NCI-H526 (cell line): Measurements from ENCODE around the gene KCNIP1.
A peak's percentile ranks its signal among the peaks of the same experiment; 100 is the strongest.

Experiments
- DNase-seq, 2 experiments: peaks; one replicate each; lab custom pipeline; 2025; lab: John Stamatoyannopoulos, UW

Gene KCNIP1

GRCh38 chr5:170483701-170484458, 19.9 kb upstream of the KCNIP1 start:
- DNase-seq: no peak

GRCh38 chr5:170484459-170484831, 19.4 kb upstream of the KCNIP1 start:
- no peak for DNase-seq

- DNase-seq: no peak
These were observed 18.8 kb upstream of the KCNIP1 start for GRCh38 chr5:170484847-170485615.

DNA sequence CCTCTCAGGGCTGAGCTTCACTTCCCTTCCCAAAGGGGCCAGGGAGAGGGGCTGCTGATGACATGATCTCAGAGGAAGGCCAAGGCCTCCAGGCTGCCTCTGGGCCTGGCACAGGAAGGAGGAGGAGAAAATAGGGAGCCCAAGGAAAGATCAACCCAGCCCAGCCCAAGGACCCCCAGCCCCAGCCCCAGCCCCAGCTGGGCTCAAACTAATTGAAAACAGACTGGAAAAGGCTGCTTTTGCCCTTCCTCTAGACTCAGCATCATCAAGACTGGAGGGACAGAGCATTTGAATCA, 18.3 kb upstream of the KCNIP1 start:
- DNase-seq: no peak

DNA sequence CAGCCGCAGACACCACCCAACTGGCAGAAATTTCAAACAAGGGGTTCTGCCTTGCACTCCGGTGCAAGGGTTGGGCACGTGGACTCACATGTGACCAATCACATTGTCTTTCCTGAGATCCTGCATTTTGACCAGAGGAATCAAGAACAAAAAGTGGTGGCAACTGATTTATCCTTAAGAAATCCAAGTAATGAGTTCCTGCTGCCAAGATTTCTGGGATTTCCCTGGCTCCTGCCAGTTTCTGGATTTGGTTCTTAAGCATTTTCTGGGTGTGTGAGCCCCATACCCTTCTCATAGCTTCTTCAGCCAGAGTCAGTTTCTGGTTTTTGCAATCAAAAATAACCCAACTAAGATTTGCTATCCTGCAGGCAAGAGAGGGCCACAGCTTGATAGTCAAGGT, 17.4 kb upstream of the KCNIP1 start:
- no peak for DNase-seq

GRCh38 chr5:170488570-170488969, 15.2 kb upstream of the KCNIP1 start:
- DNase-seq: no peak

DNA sequence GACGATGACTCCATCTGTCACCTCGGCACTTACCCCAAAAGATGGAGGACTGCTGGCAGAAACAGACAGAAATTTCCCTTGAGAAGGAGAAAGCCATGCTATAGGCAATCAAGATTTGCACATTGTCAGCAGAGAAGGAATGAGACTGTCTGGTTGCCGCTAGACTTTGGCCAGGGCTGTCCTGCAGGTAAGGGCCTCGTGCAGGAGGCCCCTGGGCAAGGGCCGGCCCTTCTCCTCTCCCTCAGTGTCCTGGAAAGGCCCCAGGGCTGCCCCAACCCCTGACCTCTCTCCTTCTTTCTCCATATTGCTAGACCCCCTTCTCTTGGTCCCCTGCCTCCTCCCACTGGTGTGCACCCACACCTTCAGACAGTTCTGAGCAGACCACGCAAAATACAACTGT, 14.6 kb upstream of the KCNIP1 start:
- DNase-seq: no peak

DNA sequence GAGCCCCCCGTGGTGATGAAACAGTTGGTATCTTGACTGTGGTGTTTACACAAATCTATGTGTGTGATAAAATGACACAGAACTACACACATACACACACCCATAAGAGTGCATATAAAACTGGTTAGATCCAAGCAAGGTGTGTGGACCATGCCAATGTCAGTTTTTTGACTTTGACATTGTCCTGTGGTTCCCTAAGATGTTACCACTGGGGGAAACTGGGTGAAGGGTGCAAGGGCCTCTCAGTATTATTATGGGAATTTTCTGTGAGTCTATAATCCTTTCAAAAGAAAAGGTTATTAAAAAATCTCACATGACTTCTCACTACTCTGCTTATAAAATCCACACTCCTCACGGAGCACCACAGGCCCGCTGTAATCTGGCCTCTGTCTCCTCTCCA, 13.4 kb upstream of the KCNIP1 start:
- no peak for DNase-seq

GRCh38 chr5:170491479-170491878, 12.3 kb upstream of the KCNIP1 start:
- DNase-seq: no peak

- DNase-seq: no peak
These were observed 10.6 kb upstream of the KCNIP1 start for GRCh38 chr5:170493028-170493820.

GRCh38 chr5:170494041-170494440, 9.8 kb upstream of the KCNIP1 start:
- peak; percentile 59 to 77 for DNase-seq

DNA sequence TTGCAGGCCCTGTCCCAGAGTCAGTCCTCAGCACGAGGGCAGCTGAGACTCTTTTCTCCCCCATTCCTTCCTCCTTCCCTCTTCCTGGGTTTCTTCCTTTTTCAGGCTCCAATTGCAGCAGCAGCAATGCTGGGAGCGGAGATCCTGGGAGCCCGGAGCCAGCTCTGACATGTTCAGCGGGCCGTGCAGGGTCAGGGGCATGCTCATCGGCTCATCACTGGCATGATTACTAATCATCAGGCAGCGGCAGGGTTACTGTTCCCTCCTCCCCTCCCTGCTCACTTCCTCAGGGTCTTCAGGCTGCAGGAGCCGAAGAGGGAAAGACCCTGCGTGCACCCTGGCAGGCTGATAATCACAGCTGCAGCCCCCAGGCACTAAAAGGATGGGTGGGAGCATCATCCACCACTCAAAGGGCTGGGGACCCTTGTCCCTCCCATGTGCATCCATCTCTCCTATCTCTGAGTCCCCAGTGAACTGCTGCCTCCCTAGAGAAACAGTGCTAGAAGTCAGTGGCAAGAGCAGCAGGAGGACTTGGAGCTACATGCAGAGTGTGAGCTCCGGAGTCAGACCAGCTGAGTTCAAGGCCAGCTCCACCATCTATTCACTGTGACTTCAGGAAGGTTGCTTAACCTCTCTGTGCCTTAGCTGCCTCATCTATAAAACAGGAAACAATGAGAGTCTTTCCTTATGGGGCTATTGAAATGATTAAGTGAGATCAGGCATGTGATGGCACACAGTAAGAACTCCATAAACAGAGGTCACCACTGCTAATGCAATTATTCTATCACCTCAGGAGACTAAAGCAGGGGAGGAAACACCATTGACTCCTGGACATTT, 7.8 kb upstream of the KCNIP1 start:
- DNase-seq: no peak

GRCh38 chr5:170496662-170497028, 7.2 kb upstream of the KCNIP1 start:
- no peak for DNase-seq

- DNase-seq: no peak
These were observed 6.3 kb upstream of the KCNIP1 start for GRCh38 chr5:170497311-170498038.

DNA sequence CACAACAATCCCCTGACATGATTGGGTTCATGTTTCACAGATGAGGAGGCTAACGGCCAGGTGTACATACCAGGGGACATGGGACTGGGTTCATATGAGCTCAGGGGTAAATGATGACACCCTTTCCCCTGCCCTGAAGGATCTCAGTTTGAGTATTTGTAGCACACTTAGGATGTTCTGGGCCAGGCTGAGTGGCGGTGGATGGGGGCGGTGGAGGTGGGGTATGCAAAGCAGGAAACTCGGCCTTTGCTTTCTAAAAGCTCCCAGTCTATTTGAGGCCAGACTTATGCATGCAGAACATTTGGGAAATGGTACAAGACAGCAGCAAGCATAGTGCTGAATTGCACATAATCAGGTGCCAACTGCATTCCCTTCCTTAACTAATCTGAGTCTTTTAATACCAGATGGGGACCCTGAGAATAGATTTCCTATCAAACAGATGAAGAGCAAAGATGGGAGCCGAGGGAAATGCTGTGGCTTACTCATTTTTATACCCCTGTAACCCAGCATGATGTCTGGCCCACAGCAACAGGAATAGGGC, 4.9 kb upstream of the KCNIP1 start:
- DNase-seq: peak; percentile 44 to 72

GRCh38 chr5:170499621-170500020, 4.2 kb upstream of the KCNIP1 start:
- DNase-seq: no peak

GRCh38 chr5:170501361-170501760, 2.5 kb upstream of the KCNIP1 start:
- no peak for DNase-seq

GRCh38 chr5:170501931-170502330, 1.9 kb upstream of the KCNIP1 start:
- DNase-seq: no peak

DNA sequence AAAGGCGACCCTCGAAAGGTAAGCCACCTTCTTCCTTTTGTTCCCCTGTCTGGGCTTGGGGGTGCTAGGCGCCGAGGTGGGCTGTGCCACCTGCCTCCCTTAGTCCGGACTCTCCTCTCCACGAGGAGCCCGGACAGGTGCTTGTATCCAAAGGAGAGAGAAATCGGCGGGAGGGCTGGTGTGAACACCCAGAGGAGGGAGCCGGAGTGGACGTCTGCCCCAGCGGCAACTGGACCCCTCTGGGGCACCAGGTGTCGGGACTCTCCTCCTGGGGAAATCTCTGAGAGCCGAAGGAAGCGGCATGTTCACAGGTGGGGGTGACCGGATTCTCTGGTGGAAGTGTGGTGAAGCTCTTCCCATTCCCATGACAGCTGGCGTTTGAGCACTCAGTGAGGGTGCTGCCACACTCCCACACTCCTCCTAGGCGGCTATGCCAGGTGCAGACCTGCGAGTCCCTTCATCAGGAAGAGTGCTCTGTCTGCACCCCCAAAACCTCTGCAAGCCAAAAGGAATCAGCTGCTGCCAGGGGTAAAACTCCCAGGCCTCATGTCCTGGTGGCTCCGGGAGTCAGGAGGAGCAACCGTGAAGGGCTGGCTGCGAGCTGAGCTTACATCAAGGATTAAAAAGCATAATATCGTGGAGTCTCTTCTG, 921 bp downstream of the KCNIP1 start:
- DNase-seq: peak in 1 of 2 experiments; percentile 55

- no peak for DNase-seq
These were observed 4.2 kb downstream of the KCNIP1 start for GRCh38 chr5:170508036-170508435.
